Activated CD4-positive, alpha-beta T cell treated with anti-CD3 and anti-CD28 coated beads for 48 hours (primary cell): ENCODE data around the gene SH3BGR.

Source experiments
- DNase-seq: peaks from one replicate; pipeline ENCODE4 v3.0.0-alpha.2; 2020

Gene SH3BGR

DNA sequence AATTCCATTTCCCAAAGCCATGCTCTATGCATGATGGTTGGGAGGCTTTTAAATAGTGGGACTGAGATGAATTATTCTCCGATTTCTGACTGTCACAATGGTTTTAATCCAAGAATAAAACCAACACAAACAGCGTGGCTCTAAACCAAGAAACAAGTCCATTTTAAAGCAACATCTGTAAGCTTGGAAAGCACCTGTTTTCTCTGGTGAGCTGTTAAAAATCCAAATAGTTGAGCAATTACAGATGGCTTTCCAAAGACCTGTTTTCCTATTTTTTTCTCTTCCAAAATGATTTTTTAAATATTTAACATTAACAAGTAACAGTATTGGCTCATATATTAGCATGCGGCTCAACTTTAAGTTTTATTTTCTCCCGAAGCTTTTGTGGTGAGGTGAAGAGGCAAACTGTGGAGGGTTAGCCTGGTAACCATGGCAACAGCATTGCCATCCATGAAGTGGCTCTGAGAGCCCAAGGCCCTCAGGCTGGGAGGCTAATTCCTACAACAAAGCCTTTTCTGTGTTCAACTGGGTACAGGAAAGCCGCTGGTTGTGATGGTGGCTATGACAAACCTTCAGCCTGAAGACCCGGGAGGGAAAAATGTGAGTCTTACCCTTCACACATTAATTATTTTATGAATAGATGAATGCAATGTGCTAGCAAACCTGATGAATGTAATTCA is 104.3 kb downstream of the SH3BGR start:
- DNase-seq = no peak

DNA sequence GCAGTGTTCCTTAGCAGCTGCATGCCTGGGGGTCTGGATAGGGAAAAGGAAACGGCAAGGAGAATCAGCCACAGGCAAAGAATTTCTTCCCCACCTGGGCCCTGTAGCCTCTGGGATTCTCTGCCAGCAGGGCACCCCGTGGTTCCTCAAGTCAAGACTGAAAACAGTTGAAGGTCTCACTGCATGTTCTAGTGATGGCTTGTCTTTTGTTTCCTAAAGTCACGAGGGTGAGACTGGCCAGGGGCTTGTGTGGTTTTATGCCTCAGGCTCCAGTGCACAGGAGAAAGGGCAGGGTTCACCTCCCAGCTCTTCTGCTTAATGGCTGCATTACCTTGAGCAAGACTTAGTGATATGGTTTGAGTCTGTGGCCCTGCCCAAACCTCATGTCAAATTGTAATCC is 107.7 kb downstream of the SH3BGR start:
- no peak for DNase-seq

DNA sequence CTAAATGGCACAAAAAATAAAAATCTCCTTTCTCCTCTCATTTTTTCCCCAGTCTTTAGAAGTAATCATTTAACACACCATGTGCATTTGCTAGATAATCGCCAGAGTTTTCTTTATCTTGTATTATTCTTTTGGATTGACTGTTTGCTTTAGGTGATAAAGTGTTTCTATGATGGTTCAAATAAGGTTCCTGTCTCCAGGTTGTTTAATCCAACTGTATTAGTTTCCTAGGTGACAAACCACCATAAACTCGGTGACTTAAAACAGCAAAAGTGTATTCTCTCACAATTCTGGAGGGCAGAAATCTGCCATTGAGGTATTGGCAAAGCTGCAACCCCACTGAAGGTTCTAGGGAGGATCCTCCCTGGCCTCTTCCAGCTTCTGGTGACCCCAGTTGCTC is 109.4 kb downstream of the SH3BGR start:
- DNase-seq = no peak

DNA sequence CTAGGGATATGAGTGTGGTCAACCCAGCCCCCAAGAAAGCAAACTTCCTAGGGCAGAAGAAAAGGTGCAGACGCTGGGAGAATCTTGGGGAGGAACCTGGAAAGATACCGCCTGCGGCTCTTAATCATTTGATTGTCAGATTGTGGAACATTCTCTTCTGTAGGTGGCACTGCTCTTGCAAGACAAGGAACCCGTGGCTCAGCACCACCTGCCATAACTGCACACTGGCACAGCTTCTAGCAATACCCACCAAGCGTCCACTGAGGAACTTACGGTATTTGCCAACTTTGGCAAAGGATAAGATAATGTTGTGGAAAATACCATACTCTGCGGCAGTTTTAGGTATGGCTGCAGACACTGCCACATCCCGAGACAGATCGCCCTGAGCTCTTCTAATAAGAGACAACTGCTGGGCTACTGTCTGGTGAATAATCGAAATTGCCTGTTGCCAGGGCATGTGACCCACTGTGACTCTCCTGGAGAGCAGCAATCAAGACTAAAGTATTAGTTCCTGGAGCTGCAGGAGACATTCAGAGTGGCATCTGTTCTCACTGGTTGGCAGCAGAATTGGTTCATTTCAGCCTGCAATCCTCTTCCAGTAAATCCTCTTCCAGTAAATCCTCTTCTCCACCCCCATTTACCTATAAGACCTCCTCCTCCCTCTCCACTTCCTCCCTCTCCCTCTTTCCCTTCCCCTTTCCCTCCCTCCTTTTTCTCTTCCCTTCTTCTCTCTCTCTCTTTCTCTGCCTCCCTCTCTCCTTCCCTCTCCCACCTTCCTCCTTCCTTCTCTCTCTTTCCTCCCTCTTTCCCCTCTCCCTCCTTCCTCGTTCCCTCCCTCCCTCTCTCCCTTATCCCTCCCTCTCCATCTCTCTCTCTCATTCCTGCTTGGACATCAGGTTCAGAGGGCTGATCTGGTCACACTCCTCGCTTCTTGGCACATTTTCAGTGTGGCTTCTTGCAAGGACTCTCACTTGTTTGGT is 111.3 kb downstream of the SH3BGR start:
- DNase-seq = no peak

GRCh38 chr21:39564200-39564599 is 112.4 kb downstream of the SH3BGR start:
- no peak for DNase-seq
